SIG-M5 treated with dmso at 0.1 percent for 504 hours (cell line): ENCODE results near the gene SKA3.
"Not testable (repeated sequence)": the region's sequence is repeated elsewhere in the genome, so short reads cannot be mapped to it uniquely, and the experiment has no call there.

Source experiments
- DNase-seq: peaks from one replicate; lab custom pipeline; 2025; ENCODE audit not compliant: unreplicated experiment; lab: John Stamatoyannopoulos, UW

The SKA3 gene

GRCh38 chr13:21171420-21171819, 4.9 kb downstream of the SKA3 start:
- no peak for DNase-seq

GRCh38 chr13:21165606-21166005, 10.7 kb downstream of the SKA3 start:
- DNase-seq = not testable (repeated sequence)

- DNase-seq = no peak
These were observed 11.7 kb downstream of the SKA3 start for GRCh38 chr13:21164631-21165030.

- no peak for DNase-seq
These were observed 24.0 kb downstream of the SKA3 start for GRCh38 chr13:21152251-21152899.

GRCh38 chr13:21150013-21150412, 26.3 kb downstream of the SKA3 start:
- DNase-seq = no peak

- DNase-seq = peak; percentile 17
These were observed 26.8 kb downstream of the SKA3 start for GRCh38 chr13:21149568-21149967.

GRCh38 chr13:21148557-21149258, 27.6 kb downstream of the SKA3 start:
- DNase-seq = no peak

GRCh38 chr13:21147827-21148226, 28.5 kb downstream of the SKA3 start:
- no peak for DNase-seq

GRCh38 chr13:21142766-21143165, 33.6 kb downstream of the SKA3 start:
- no peak for DNase-seq

- DNase-seq = no peak
These were observed 37.0 kb downstream of the SKA3 start for GRCh38 chr13:21139374-21139773.

GRCh38 chr13:21138561-21138960, 37.8 kb downstream of the SKA3 start:
- DNase-seq = no peak

- no peak for DNase-seq
These were observed 38.7 kb downstream of the SKA3 start for GRCh38 chr13:21137696-21138095.

- DNase-seq = not testable (repeated sequence)
These were observed 40.5 kb downstream of the SKA3 start for GRCh38 chr13:21135833-21136232.

- DNase-seq = no peak
These were observed 41.9 kb downstream of the SKA3 start for GRCh38 chr13:21134475-21134874.

GRCh38 chr13:21133077-21133476, 43.3 kb downstream of the SKA3 start:
- DNase-seq = peak; percentile 19

- no peak for DNase-seq
These were observed 46.2 kb downstream of the SKA3 start for GRCh38 chr13:21130116-21130515.

GRCh38 chr13:21124852-21125251, 51.5 kb downstream of the SKA3 start:
- DNase-seq = peak; percentile 18

GRCh38 chr13:21123956-21124355, 52.4 kb downstream of the SKA3 start:
- DNase-seq = no peak

GRCh38 chr13:21121616-21122015, 54.7 kb downstream of the SKA3 start:
- no peak for DNase-seq

GRCh38 chr13:21120191-21120590, 56.2 kb downstream of the SKA3 start:
- no peak for DNase-seq

- no peak for DNase-seq
These were observed 56.8 kb downstream of the SKA3 start for GRCh38 chr13:21119526-21119925.

- no peak for DNase-seq
These were observed 58.2 kb downstream of the SKA3 start for GRCh38 chr13:21118180-21118579.
